ENCODE results near the gene PTPRG.

DNA sequence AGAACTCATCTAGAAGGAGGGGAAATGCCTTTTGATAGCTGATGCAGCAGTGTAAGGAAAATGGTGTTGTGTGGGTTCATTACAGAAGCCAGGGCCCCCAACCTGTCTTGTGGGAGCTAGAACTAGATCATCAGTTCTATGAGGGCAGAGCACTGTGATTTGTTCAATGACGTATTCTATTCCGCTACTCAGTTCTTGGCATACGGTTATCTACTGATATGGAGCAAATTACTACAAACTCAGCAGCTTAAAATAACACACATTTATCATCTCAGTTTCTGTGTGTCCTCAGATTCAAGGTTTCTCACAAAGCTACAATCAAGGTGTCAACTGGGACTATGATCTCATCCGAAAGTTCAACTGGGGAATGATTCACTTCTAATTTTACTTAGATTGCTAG lies 561.4 kb downstream of the PTPRG start:
- TF ChIP-seq FOXM1 (IDR thresholded peaks at IDR 0.05; ENCODE audit: borderline replicate concordance, low read depth) (no peak), RAD21 (IDR thresholded peaks at IDR 0.05; ENCODE audit: low read depth) (no peak), TAF1 (IDR thresholded peaks at IDR 0.05; ENCODE audit: low read depth) (no peak), ZBTB7A (IDR thresholded peaks at IDR 0.05; ENCODE audit: low read depth) (no peak), TCF12 (IDR thresholded peaks at IDR 0.05; ENCODE audit: low read depth) (no peak), CREB1 (IDR thresholded peaks at IDR 0.05; ENCODE audit: low read depth) (no peak), YY1 (IDR thresholded peaks at IDR 0.05; ENCODE audit: low read depth) (no peak), EP300 (IDR thresholded peaks at IDR 0.05; ENCODE audit: borderline replicate concordance) (no peak), EGR1 (IDR thresholded peaks at IDR 0.05) (no peak)
- TF ChIP-seq, protein P1, sequence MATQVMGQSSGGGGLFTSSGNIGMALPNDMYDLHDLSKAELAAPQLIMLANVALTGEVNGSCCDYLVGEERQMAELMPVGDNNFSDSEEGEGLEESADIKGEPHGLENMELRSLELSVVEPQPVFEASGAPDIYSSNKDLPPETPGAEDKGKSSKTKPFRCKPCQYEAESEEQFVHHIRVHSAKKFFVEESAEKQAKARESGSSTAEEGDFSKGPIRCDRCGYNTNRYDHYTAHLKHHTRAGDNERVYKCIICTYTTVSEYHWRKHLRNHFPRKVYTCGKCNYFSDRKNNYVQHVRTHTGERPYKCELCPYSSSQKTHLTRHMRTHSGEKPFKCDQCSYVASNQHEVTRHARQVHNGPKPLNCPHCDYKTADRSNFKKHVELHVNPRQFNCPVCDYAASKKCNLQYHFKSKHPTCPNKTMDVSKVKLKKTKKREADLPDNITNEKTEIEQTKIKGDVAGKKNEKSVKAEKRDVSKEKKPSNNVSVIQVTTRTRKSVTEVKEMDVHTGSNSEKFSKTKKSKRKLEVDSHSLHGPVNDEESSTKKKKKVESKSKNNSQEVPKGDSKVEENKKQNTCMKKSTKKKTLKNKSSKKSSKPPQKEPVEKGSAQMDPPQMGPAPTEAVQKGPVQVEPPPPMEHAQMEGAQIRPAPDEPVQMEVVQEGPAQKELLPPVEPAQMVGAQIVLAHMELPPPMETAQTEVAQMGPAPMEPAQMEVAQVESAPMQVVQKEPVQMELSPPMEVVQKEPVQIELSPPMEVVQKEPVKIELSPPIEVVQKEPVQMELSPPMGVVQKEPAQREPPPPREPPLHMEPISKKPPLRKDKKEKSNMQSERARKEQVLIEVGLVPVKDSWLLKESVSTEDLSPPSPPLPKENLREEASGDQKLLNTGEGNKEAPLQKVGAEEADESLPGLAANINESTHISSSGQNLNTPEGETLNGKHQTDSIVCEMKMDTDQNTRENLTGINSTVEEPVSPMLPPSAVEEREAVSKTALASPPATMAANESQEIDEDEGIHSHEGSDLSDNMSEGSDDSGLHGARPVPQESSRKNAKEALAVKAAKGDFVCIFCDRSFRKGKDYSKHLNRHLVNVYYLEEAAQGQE (IDR thresholded peaks at IDR 0.05; ENCODE audit: low read depth): no peak
- TF ChIP-seq, protein P2, sequence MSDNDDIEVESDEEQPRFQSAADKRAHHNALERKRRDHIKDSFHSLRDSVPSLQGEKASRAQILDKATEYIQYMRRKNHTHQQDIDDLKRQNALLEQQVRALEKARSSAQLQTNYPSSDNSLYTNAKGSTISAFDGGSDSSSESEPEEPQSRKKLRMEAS (IDR thresholded peaks at IDR 0.05): no peak
- TF ChIP-seq, protein P3, sequence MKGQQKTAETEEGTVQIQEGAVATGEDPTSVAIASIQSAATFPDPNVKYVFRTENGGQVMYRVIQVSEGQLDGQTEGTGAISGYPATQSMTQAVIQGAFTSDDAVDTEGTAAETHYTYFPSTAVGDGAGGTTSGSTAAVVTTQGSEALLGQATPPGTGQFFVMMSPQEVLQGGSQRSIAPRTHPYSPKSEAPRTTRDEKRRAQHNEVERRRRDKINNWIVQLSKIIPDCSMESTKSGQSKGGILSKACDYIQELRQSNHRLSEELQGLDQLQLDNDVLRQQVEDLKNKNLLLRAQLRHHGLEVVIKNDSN (IDR thresholded peaks at IDR 0.05): no peak
